ENCODE measurements around the gene MICALL2. TPM values are rescaled to one million over a fixed set of nuclear protein-coding genes. Genes with fewer than 3 reads are reported as not detected.

MICALL2 gene
- total and polyA plus RNA-seq, 4 donors, result 2.9 to 16.3 (median 7.6) TPM

- Histone ChIP-seq H3K27me3 (ENCODE audit: control insufficient read depth in 4 of 4, insufficient read depth in 4 of 4, low read length in 3 of 4) (no peaks in the 10 kb centered on the region), H3K4me3 (ENCODE audit: low read depth in 1 of 3, low read length in 3 of 3) (no peak overlapping the region), H3K9ac (ENCODE audit: low read depth in 1 of 2, low read length in 2 of 2) (no peak overlapping the region), H3K4me1 (ENCODE audit: control insufficient read depth in 4 of 4, insufficient read depth in 4 of 4, low read length in 3 of 4) (no peaks in the 10 kb centered on the region), H3K27ac (ENCODE audit: low read depth in 1 of 2, low read length in 2 of 2) (no peak overlapping the region), H3K9me3 (ENCODE audit: control insufficient read depth in 4 of 4, low read length in 3 of 4) (no peaks in the 10 kb centered on the region), H3K36me3 (ENCODE audit: control insufficient read depth in 4 of 4, insufficient read depth in 3 of 4, low read depth in 1 of 4, low read length in 3 of 4) (peaks cover 14 to 84% (median 27%) of the 10 kb centered on the region in 4 donors)
- no peak for DNase-seq (ENCODE audit: low spot score)
- TF ChIP-seq ATF3 (IDR thresholded peaks at IDR 0.05), result no peak
- TF ChIP-seq MAX (IDR thresholded peaks at IDR 0.05), result no peak
- TF ChIP-seq, protein P1, sequence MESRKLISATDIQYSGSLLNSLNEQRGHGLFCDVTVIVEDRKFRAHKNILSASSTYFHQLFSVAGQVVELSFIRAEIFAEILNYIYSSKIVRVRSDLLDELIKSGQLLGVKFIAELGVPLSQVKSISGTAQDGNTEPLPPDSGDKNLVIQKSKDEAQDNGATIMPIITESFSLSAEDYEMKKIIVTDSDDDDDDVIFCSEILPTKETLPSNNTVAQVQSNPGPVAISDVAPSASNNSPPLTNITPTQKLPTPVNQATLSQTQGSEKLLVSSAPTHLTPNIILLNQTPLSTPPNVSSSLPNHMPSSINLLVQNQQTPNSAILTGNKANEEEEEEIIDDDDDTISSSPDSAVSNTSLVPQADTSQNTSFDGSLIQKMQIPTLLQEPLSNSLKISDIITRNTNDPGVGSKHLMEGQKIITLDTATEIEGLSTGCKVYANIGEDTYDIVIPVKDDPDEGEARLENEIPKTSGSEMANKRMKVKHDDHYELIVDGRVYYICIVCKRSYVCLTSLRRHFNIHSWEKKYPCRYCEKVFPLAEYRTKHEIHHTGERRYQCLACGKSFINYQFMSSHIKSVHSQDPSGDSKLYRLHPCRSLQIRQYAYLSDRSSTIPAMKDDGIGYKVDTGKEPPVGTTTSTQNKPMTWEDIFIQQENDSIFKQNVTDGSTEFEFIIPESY (IDR thresholded peaks at IDR 0.05), result no peak
- no peak for TF ChIP-seq EGR1 (IDR thresholded peaks at IDR 0.05; ENCODE audit: low read depth in 2 of 2)
- no peak for TF ChIP-seq YY1 (IDR thresholded peaks at IDR 0.05)
- TF ChIP-seq, protein P2, sequence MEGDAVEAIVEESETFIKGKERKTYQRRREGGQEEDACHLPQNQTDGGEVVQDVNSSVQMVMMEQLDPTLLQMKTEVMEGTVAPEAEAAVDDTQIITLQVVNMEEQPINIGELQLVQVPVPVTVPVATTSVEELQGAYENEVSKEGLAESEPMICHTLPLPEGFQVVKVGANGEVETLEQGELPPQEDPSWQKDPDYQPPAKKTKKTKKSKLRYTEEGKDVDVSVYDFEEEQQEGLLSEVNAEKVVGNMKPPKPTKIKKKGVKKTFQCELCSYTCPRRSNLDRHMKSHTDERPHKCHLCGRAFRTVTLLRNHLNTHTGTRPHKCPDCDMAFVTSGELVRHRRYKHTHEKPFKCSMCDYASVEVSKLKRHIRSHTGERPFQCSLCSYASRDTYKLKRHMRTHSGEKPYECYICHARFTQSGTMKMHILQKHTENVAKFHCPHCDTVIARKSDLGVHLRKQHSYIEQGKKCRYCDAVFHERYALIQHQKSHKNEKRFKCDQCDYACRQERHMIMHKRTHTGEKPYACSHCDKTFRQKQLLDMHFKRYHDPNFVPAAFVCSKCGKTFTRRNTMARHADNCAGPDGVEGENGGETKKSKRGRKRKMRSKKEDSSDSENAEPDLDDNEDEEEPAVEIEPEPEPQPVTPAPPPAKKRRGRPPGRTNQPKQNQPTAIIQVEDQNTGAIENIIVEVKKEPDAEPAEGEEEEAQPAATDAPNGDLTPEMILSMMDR (IDR thresholded peaks at IDR 0.05; ENCODE audit: low read depth, low read length, missing input control), result no peak
- WGBS, result 93% methylated on average over 12 of the region's 12 CpGs
These were observed 21.4 kb upstream of the MICALL2 start for GRCh38 chr7:1480670-1481069.

DNA sequence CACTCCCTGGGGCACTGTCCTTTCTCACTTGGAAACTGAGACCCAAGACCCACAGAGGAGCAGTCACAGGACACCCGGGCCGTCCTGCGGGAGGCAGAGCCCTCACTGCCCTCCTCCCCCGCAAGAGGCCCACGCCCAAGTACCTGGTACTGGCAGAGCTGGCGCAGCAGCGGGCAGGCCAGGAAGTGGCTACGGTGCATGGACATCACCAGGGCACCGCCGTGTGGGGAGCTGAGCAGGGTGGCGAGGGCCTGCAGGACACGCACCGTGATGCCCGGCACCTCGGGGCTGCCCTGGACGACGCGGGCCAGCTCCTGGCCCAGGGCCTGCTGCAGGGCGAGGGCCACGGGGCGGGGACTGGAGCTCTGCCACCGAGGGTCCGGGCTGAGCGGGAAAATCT lies 20.0 kb upstream of the MICALL2 start:
- 92% methylated on average over 24 of the region's 24 CpGs for WGBS
- no peaks in the 10 kb centered on the region for H3K9me3 ChIP-seq (ENCODE audit: control insufficient read depth in 4 of 4, low read length in 3 of 4)
- H3K36me3 ChIP-seq (ENCODE audit: control insufficient read depth in 4 of 4, insufficient read depth in 3 of 4, low read depth in 1 of 4, low read length in 3 of 4), result peaks cover 12 to 80% (median 25%) of the 10 kb centered on the region in 4 donors
- no peaks in the 10 kb centered on the region for H3K4me1 ChIP-seq (ENCODE audit: control insufficient read depth in 4 of 4, insufficient read depth in 4 of 4, low read length in 3 of 4)
- no peak overlapping the region for H3K9ac ChIP-seq (ENCODE audit: low read depth in 1 of 2, low read length in 2 of 2)
- H3K27me3 ChIP-seq (ENCODE audit: control insufficient read depth in 4 of 4, insufficient read depth in 4 of 4, low read length in 3 of 4), result no peaks in the 10 kb centered on the region
- no peak for DNase-seq (ENCODE audit: low spot score)
- no peak overlapping the region for H3K27ac ChIP-seq (ENCODE audit: low read depth in 1 of 2, low read length in 2 of 2)
- no peak overlapping the region for H3K4me3 ChIP-seq (ENCODE audit: low read depth in 1 of 3, low read length in 3 of 3)
- TF ChIP-seq HNF4G (IDR thresholded peaks at IDR 0.05) (no peak), RXRA (IDR thresholded peaks at IDR 0.05) (no peak), EGR1 (IDR thresholded peaks at IDR 0.05; ENCODE audit: low read depth in 2 of 2) (no peak), GABPA (IDR thresholded peaks at IDR 0.05 in 1 of 2, conservative IDR thresholded peaks at IDR 0.05 in 1 of 2) (no peak), ATF3 (IDR thresholded peaks at IDR 0.05) (no peak), FOXA1 (IDR thresholded peaks at IDR 0.05) (no peak), FOXA2 (IDR thresholded peaks at IDR 0.05) (no peak), RAD21 (IDR thresholded peaks at IDR 0.05) (no peak), REST (IDR thresholded peaks at IDR 0.05) (no peak), JUND (IDR thresholded peaks at IDR 0.05) (no peak)
- TF ChIP-seq, protein P2 (IDR thresholded peaks at IDR 0.05; ENCODE audit: low read depth, low read length, missing input control), result no peak
- TF ChIP-seq, protein P1 (IDR thresholded peaks at IDR 0.05), result no peak

Data from liver (tissue), 9 donors.